GOT3 (cell line): ENCODE results near the gene ARHGEF17.

Source experiments
- DNase-seq: peaks from one replicate; lab custom pipeline; 2025; ENCODE audit warnings: mixed read lengths; lab: John Stamatoyannopoulos, UW

Gene ARHGEF17

GRCh38 chr11:73406619-73407018 lies 98.5 kb downstream of the ARHGEF17 start:
- no peak for DNase-seq

GRCh38 chr11:73409431-73409830 lies 101.4 kb downstream of the ARHGEF17 start:
- DNase-seq = no peak

GRCh38 chr11:73410627-73411026 lies 102.6 kb downstream of the ARHGEF17 start:
- DNase-seq = no peak

- no peak for DNase-seq
Observed at GRCh38 chr11:73411031-73411430, 103.0 kb downstream of the ARHGEF17 start.

- DNase-seq = no peak
Observed at GRCh38 chr11:73412308-73412707, 104.2 kb downstream of the ARHGEF17 start.

- no peak for DNase-seq
Observed at GRCh38 chr11:73413256-73413655, 105.2 kb downstream of the ARHGEF17 start.

GRCh38 chr11:73414977-73415651 lies 107.0 kb downstream of the ARHGEF17 start:
- no peak for DNase-seq

GRCh38 chr11:73415854-73416615 lies 108.0 kb downstream of the ARHGEF17 start:
- DNase-seq = no peak

- DNase-seq = no peak
Observed at GRCh38 chr11:73416786-73417185, 108.7 kb downstream of the ARHGEF17 start.
